HEK293 (cell line): ENCODE measurements around the gene METTL1.

Source experiments
- CTCF ChIA-PET: fragments of 350-600 bp; formaldehyde crosslinking; extraction: SDS; loops from one replicate; lab custom pipeline; 2021; ENCODE audit warnings: antibody characterized with exemption; lab: Yijun Ruan, JAX
- POLR2A ChIA-PET: fragments of 300-600 bp; formaldehyde crosslinking; extraction: SDS; loops from one replicate; lab custom pipeline; 2020; ENCODE audit warnings: antibody characterized with exemption, inconsistent platforms; lab: Yijun Ruan, JAX
- H3K27ac ChIP-seq: fragments of 200-500 bp; sonication (Bioruptor generic); 2 replicates; pipeline ENCODE4 v1.5.1; 2014; ENCODE audit warnings: low read depth, low read length, control low read depth, inconsistent platforms; ENCODE audit errors: extremely low read depth
- H3K36me3 ChIP-seq, 2 experiments: fragments of 200-500 bp in 1 of 2; sonication (Bioruptor generic) in 1 of 2; 1 replicate in 1 of 2; 2 replicates in 1 of 2; pipeline ENCODE4 v1.5.1; 2014 to 2017; ENCODE audit warnings: inconsistent platforms in 2 of 2, low read length in 2 of 2; ENCODE audit not compliant: control insufficient read depth in 2 of 2, insufficient read depth in 1 of 2
- H3K4me1 ChIP-seq: fragments of 200-500 bp; sonication (Bioruptor generic); 2 replicates; pipeline ENCODE4 v1.5.1; 2014; ENCODE audit warnings: mild to moderate bottlenecking, low read length, inconsistent platforms; ENCODE audit not compliant: control insufficient read depth, insufficient read depth
- H3K4me3 ChIP-seq: 2 replicates; pipeline ENCODE4 v1.5.1; 2011; ENCODE audit warnings: low read depth, mild to moderate bottlenecking, control low read depth, low read length, moderate library complexity
- H3K9me3 ChIP-seq: fragments of 200-500 bp; sonication (Bioruptor generic); 2 replicates; pipeline ENCODE4 v1.5.1; 2014; ENCODE audit warnings: low read depth, low read length, inconsistent platforms; ENCODE audit not compliant: control insufficient read depth, insufficient read depth
- EGR2 ChIP-seq: fragments of 450-650 bp; formaldehyde crosslinking; IDR thresholded peaks from 2 replicates; pipeline ENCODE4 v1.5.1; 2016; ENCODE audit warnings: low read depth, missing biosample characterization, missing genetic modification characterization
- GLIS2 ChIP-seq: fragments of 450-650 bp; formaldehyde crosslinking; IDR thresholded peaks from 2 replicates; pipeline ENCODE4 v1.5.1; 2016; ENCODE audit warnings: missing biosample characterization, missing genetic modification characterization
- KLF1 ChIP-seq: fragments of 450-650 bp; formaldehyde crosslinking; IDR thresholded peaks from 2 replicates; pipeline ENCODE4 v1.5.1; 2016; ENCODE audit warnings: missing biosample characterization, missing genetic modification characterization
- KLF8 ChIP-seq: fragments of 450-650 bp; formaldehyde crosslinking; IDR thresholded peaks from 2 replicates; pipeline ENCODE4 v1.5.1; 2016; ENCODE audit warnings: missing biosample characterization, missing genetic modification characterization
- KLF9 ChIP-seq: fragments of 450-650 bp; formaldehyde crosslinking; IDR thresholded peaks from 2 replicates; pipeline ENCODE4 v1.5.1; 2016; ENCODE audit warnings: missing biosample characterization, missing genetic modification characterization, low read depth
- PRDM1 ChIP-seq: fragments of 450-650 bp; formaldehyde crosslinking; IDR thresholded peaks from 2 replicates; pipeline ENCODE4; 2016; ENCODE audit warnings: missing biosample characterization, missing genetic modification characterization
- SP7 ChIP-seq: fragments of 450-650 bp; formaldehyde crosslinking; IDR thresholded peaks from 2 replicates; pipeline ENCODE4 v1.5.1; 2016; ENCODE audit warnings: missing biosample characterization, missing genetic modification characterization
- TRIM28 ChIP-seq: IDR thresholded peaks from 2 replicates; pipeline ENCODE4 v1.6.1; 2011; ENCODE audit warnings: low read length, control low read depth, borderline replicate concordance
- ZBTB20 ChIP-seq: fragments of 450-650 bp; formaldehyde crosslinking; IDR thresholded peaks from 2 replicates; pipeline ENCODE4 v1.5.1; 2016; ENCODE audit warnings: missing biosample characterization, missing genetic modification characterization
- ZBTB48 ChIP-seq: fragments of 450-650 bp; formaldehyde crosslinking; IDR thresholded peaks from 2 replicates; pipeline ENCODE4 v1.5.1; 2016; ENCODE audit warnings: missing biosample characterization, missing genetic modification characterization
- ZEB2 ChIP-seq: fragments of 450-650 bp; formaldehyde crosslinking; IDR thresholded peaks from 2 replicates; pipeline ENCODE4 v1.5.1; 2016; ENCODE audit warnings: missing biosample characterization, missing genetic modification characterization
- ZNF2 ChIP-seq: fragments of 450-650 bp; formaldehyde crosslinking; IDR thresholded peaks from 2 replicates; pipeline ENCODE4 v1.5.1; 2016; ENCODE audit warnings: missing biosample characterization, missing genetic modification characterization
- ZNF335 ChIP-seq: fragments of 450-650 bp; formaldehyde crosslinking; conservative IDR thresholded peaks from 2 replicates; pipeline ENCODE4 v1.5.1; 2016; ENCODE audit warnings: missing biosample characterization, missing genetic modification characterization
- ZNF600 ChIP-seq: fragments of 450-650 bp; formaldehyde crosslinking; IDR thresholded peaks from 2 replicates; pipeline ENCODE4 v1.5.1; 2016; ENCODE audit warnings: missing biosample characterization, missing genetic modification characterization
- ZNF621 ChIP-seq: fragments of 450-650 bp; formaldehyde crosslinking; IDR thresholded peaks from 2 replicates; pipeline ENCODE4 v1.5.1; 2017; ENCODE audit warnings: missing biosample characterization, missing genetic modification characterization
- ZNF629 ChIP-seq: fragments of 450-650 bp; formaldehyde crosslinking; IDR thresholded peaks from 2 replicates; pipeline ENCODE4 v1.5.1; 2017; ENCODE audit warnings: missing biosample characterization, missing genetic modification characterization
- ZNF785 ChIP-seq: fragments of 450-650 bp; formaldehyde crosslinking; IDR thresholded peaks from 2 replicates; pipeline ENCODE4 v1.5.1; 2016; ENCODE audit warnings: missing biosample characterization, missing genetic modification characterization
- ZXDB ChIP-seq: fragments of 450-650 bp; formaldehyde crosslinking; IDR thresholded peaks from 2 replicates; pipeline ENCODE4 v1.5.1; 2016; ENCODE audit warnings: missing biosample characterization, missing genetic modification characterization
- TF ChIP-seq, protein P1 (sequence below): fragments of 450-650 bp; formaldehyde crosslinking; IDR thresholded peaks from 2 replicates; pipeline ENCODE4 v1.5.1; 2017; ENCODE audit warnings: missing biosample characterization, missing genetic modification characterization
- TF ChIP-seq, protein P2 (sequence below): fragments of 450-650 bp; formaldehyde crosslinking; optimal IDR thresholded peaks from 2 replicates; pipeline ENCODE3; 2016; ENCODE audit warnings: missing biosample characterization, mild to moderate bottlenecking, missing genetic modification characterization
- TF ChIP-seq, protein P3 (sequence below): fragments of 450-650 bp; formaldehyde crosslinking; IDR thresholded peaks from 2 replicates; pipeline ENCODE4 v1.5.1; 2017; ENCODE audit warnings: missing biosample characterization, mild to moderate bottlenecking, missing genetic modification characterization, moderate library complexity
- TF ChIP-seq, protein P4 (sequence below): fragments of 450-650 bp; formaldehyde crosslinking; conservative IDR thresholded peaks from 2 replicates; pipeline ENCODE4 v1.5.1; 2016; ENCODE audit warnings: low read depth, missing biosample characterization, missing genetic modification characterization
- TF ChIP-seq, protein P5 (sequence below): fragments of 450-650 bp; formaldehyde crosslinking; IDR thresholded peaks from 2 replicates; pipeline ENCODE4 v1.5.1; 2016; ENCODE audit warnings: missing biosample characterization, missing genetic modification characterization
- TF ChIP-seq, protein P6 (sequence below): fragments of 450-650 bp; formaldehyde crosslinking; IDR thresholded peaks from 2 replicates; pipeline ENCODE4 v1.5.1; 2016; ENCODE audit warnings: missing biosample characterization, missing genetic modification characterization

The METTL1 gene

DNA sequence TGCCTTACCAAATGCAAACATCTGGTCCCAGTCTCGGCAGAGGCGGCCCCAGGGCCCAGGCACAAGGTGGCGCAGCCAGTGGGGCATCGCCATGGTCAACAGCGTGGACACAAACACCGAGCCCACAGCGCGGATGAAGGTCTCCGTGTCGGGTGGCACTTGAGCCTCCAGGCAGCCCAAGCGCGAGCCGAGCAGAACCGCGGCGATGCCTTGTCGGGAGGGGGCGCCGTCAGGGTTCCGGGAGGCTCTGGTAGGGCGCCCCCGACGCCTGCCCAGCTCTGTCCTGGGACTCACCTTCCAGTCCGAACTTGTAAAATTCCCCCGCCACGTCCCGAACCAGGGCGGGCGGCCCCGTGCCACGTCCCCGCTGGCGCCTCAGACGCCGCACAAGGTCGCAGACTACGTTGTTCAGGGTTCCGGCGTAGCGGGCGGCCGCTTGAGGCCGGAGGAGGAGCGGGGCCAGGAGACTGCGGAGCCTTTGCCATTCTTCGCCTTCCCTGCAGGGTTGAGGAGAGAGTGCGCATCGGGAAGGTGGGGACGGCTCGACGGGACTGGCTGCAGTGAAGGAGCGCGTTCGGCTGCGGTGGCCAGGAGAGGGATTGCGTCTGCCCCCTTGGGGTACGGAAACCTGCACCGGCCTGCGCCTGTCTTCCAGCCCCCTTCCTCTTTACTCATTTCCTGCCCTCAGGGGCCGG is 6.8 kb downstream of the METTL1 start:
- no peaks in the 10 kb centered on the region for H3K9me3 ChIP-seq
- ChIA-PET CTCF (interaction anchor here (0.7 to 3.8 kb wide), 3 partner anchors 9 to 140 kb away, joined by 3 to 26 read pairs (median 3); partner anchors contain the start of gene MARCHF9), POLR2A (interaction anchor here (0.8 to 2.5 kb wide), 3 partner anchors 9 to 128 kb away, joined by 3 to 8 read pairs (median 3); no protein-coding TSS in a partner anchor)
- H3K4me1 ChIP-seq: peaks cover 15% of the 10 kb centered on the region
- H3K4me3 ChIP-seq: no peak overlapping the region
- no peak overlapping the region for H3K27ac ChIP-seq
- peaks cover 0 to 33% of the 10 kb centered on the region in 2 experiments; a peak in 2 of 3 replicates for H3K36me3 ChIP-seq
- TF ChIP-seq KLF1 (tag by site-specific recombination) (no peak), ZEB2 (tag by site-specific recombination) (0 out of 2 replicates have a peak, but pooled peaks have one; percentile 18), ZNF629 (no peak), ZBTB48 (0 out of 2 replicates have a peak, but pooled peaks have one; percentile 29), TRIM28 (no peak), KLF9 (no peak), ZNF785 (tag by site-specific recombination) (no peak), KLF8 (no peak), ZNF600 (peak; percentile 93), ZNF2 (tag by site-specific recombination) (no peak), ZXDB (tag by site-specific recombination) (peak; percentile 69), GLIS2 (peak; percentile 18; the same call in 1 of the 2 replicates), ZNF621 (tag by site-specific recombination) (no peak), EGR2 (tag by site-specific recombination) (no peak), SP7 (no peak), PRDM1 (0 out of 2 replicates have a peak, but pooled peaks have one; percentile 12), ZNF335 (tag by site-specific recombination) (peak; percentile 75), ZBTB20 (tag by site-specific recombination) (peak; percentile 53; the same call in 1 of the 2 replicates)
- TF ChIP-seq, protein P1, sequence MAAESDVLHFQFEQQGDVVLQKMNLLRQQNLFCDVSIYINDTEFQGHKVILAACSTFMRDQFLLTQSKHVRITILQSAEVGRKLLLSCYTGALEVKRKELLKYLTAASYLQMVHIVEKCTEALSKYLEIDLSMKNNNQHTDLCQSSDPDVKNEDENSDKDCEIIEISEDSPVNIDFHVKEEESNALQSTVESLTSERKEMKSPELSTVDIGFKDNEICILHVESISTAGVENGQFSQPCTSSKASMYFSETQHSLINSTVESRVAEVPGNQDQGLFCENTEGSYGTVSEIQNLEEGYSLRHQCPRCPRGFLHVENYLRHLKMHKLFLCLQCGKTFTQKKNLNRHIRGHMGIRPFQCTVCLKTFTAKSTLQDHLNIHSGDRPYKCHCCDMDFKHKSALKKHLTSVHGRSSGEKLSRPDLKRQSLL (tag by site-specific recombination): 0 out of 2 replicates have a peak, but pooled peaks have one; percentile 26
- TF ChIP-seq, protein P2, sequence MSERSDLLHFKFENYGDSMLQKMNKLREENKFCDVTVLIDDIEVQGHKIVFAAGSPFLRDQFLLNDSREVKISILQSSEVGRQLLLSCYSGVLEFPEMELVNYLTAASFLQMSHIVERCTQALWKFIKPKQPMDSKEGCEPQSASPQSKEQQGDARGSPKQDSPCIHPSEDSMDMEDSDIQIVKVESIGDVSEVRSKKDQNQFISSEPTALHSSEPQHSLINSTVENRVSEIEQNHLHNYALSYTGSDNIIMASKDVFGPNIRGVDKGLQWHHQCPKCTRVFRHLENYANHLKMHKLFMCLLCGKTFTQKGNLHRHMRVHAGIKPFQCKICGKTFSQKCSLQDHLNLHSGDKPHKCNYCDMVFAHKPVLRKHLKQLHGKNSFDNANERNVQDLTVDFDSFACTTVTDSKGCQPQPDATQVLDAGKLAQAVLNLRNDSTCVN: peak; percentile 48
- TF ChIP-seq, protein P3, sequence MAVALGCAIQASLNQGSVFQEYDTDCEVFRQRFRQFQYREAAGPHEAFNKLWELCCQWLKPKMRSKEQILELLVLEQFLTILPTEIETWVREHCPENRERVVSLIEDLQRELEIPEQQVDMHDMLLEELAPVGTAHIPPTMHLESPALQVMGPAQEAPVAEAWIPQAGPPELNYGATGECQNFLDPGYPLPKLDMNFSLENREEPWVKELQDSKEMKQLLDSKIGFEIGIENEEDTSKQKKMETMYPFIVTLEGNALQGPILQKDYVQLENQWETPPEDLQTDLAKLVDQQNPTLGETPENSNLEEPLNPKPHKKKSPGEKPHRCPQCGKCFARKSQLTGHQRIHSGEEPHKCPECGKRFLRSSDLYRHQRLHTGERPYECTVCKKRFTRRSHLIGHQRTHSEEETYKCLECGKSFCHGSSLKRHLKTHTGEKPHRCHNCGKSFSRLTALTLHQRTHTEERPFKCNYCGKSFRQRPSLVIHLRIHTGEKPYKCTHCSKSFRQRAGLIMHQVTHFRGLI (tag by site-specific recombination): 0 out of 2 replicates have a peak, but pooled peaks have one; percentile 33
- TF ChIP-seq, protein P4, sequence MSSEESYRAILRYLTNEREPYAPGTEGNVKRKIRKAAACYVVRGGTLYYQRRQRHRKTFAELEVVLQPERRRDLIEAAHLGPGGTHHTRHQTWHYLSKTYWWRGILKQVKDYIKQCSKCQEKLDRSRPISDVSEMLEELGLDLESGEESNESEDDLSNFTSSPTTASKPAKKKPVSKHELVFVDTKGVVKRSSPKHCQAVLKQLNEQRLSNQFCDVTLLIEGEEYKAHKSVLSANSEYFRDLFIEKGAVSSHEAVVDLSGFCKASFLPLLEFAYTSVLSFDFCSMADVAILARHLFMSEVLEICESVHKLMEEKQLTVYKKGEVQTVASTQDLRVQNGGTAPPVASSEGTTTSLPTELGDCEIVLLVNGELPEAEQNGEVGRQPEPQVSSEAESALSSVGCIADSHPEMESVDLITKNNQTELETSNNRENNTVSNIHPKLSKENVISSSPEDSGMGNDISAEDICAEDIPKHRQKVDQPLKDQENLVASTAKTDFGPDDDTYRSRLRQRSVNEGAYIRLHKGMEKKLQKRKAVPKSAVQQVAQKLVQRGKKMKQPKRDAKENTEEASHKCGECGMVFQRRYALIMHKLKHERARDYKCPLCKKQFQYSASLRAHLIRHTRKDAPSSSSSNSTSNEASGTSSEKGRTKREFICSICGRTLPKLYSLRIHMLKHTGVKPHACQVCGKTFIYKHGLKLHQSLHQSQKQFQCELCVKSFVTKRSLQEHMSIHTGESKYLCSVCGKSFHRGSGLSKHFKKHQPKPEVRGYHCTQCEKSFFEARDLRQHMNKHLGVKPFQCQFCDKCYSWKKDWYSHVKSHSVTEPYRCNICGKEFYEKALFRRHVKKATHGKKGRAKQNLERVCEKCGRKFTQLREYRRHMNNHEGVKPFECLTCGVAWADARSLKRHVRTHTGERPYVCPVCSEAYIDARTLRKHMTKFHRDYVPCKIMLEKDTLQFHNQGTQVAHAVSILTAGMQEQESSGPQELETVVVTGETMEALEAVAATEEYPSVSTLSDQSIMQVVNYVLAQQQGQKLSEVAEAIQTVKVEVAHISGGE (tag by site-specific recombination): peak; percentile 12; the same call in 1 of the 2 replicates
- TF ChIP-seq, protein P5, sequence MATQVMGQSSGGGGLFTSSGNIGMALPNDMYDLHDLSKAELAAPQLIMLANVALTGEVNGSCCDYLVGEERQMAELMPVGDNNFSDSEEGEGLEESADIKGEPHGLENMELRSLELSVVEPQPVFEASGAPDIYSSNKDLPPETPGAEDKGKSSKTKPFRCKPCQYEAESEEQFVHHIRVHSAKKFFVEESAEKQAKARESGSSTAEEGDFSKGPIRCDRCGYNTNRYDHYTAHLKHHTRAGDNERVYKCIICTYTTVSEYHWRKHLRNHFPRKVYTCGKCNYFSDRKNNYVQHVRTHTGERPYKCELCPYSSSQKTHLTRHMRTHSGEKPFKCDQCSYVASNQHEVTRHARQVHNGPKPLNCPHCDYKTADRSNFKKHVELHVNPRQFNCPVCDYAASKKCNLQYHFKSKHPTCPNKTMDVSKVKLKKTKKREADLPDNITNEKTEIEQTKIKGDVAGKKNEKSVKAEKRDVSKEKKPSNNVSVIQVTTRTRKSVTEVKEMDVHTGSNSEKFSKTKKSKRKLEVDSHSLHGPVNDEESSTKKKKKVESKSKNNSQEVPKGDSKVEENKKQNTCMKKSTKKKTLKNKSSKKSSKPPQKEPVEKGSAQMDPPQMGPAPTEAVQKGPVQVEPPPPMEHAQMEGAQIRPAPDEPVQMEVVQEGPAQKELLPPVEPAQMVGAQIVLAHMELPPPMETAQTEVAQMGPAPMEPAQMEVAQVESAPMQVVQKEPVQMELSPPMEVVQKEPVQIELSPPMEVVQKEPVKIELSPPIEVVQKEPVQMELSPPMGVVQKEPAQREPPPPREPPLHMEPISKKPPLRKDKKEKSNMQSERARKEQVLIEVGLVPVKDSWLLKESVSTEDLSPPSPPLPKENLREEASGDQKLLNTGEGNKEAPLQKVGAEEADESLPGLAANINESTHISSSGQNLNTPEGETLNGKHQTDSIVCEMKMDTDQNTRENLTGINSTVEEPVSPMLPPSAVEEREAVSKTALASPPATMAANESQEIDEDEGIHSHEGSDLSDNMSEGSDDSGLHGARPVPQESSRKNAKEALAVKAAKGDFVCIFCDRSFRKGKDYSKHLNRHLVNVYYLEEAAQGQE (tag by site-specific recombination): 0 out of 2 replicates have a peak, but pooled peaks have one; percentile 13
- TF ChIP-seq, protein P6, sequence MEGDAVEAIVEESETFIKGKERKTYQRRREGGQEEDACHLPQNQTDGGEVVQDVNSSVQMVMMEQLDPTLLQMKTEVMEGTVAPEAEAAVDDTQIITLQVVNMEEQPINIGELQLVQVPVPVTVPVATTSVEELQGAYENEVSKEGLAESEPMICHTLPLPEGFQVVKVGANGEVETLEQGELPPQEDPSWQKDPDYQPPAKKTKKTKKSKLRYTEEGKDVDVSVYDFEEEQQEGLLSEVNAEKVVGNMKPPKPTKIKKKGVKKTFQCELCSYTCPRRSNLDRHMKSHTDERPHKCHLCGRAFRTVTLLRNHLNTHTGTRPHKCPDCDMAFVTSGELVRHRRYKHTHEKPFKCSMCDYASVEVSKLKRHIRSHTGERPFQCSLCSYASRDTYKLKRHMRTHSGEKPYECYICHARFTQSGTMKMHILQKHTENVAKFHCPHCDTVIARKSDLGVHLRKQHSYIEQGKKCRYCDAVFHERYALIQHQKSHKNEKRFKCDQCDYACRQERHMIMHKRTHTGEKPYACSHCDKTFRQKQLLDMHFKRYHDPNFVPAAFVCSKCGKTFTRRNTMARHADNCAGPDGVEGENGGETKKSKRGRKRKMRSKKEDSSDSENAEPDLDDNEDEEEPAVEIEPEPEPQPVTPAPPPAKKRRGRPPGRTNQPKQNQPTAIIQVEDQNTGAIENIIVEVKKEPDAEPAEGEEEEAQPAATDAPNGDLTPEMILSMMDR (tag by site-specific recombination): peak; percentile 87
